NCI-H2107 treated with DMSO at 0.1 percent for 48 hours (cell line): Measurements from ENCODE around the gene MPV17L2.

Experiments used
- DNase-seq: peaks from one replicate; lab custom pipeline; 2025; ENCODE audit not compliant: unreplicated experiment; lab: John Stamatoyannopoulos, UW

The MPV17L2 gene

DNA sequence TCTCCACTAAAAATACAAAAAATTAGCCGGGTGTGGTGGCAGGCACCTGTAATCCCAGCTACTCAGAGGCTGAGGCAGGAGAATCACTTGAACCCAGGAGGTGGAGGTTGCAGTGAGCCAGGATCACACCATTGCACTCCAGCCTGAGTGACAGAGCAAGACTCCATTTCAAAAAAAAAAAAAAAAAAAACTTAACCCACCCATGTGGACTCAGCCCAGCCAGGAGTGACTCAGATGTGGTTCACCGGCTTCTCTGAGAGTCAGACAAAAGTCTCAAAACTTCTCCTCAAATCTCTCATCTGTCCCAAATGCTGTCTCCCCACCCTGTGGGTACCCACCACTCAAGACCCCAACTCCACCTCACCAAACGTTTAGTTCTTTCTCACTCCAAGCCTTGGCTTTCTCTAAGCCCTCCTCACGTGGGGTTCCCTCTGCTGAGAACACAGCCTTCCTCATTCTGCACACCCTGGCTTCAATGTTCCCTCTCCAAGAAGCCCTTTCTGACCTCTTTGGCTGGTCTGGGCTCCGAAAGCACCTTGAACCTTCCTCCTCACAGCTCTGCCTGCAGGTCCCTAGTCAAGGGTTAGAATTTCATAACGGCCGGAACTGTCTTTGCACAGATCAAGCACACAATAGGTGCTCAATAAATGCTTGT is 21.9 kb downstream of the MPV17L2 start:
- DNase-seq = no peak

DNA sequence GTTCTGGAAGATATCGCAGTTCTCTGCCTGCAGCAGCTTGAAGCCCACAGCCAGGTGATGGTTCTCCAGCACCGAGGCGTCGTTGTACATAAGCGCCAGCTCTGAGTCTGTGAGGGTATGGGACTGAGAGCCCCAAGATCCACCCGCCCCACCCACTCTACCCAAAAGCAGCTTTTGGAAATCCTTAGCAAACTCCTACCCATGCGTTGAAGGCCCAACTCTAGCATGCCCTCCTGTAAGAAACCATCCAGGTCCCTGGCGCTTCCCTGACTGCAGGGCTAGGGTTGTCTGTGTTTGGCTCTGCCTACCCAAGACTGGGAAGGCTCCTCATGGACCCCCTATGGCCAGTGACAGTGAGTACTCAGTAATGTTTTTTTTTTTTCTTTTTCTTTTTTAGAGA is 23.8 kb downstream of the MPV17L2 start:
- DNase-seq = no peak

DNA sequence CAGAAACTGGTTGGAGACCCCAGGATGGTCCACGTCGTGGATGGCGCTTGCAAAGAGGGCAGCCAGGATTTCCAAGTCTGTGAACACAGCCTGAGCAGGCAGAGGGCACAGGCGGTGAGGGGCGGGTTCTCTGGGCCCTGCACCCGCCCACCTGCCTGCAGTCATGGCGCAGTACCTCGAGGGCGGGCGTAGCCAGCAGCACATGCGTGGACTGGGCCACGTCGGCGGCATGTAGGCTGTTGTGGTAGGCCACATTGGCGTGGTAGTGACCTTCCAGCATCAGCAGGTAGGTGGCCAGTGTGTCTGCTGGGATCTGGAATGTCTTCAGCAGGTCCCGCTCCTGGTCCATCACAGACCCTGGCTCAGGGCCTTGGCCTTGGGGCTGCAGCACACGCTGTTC is 25.1 kb downstream of the MPV17L2 start:
- DNase-seq = no peak

DNA sequence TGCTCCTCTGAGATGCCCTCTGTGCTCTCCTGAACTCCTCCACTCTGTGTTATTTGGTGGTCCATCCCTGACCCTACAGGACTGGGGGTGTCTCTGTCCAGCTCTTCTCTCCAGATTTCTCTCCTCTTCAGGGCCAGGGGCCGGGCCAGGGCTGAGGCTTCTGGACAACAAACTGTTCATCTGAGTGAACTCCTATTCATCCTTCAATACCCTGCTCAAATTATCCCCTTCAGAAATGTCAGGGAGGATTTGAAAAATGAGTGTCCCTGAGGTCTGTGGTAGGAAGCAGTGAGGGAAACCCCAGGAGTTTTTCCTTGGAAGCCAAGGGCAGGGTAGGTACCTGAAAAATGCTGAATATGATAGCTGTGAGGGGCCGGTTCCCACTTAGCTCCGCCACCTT is 25.6 kb downstream of the MPV17L2 start:
- no peak for DNase-seq

DNA sequence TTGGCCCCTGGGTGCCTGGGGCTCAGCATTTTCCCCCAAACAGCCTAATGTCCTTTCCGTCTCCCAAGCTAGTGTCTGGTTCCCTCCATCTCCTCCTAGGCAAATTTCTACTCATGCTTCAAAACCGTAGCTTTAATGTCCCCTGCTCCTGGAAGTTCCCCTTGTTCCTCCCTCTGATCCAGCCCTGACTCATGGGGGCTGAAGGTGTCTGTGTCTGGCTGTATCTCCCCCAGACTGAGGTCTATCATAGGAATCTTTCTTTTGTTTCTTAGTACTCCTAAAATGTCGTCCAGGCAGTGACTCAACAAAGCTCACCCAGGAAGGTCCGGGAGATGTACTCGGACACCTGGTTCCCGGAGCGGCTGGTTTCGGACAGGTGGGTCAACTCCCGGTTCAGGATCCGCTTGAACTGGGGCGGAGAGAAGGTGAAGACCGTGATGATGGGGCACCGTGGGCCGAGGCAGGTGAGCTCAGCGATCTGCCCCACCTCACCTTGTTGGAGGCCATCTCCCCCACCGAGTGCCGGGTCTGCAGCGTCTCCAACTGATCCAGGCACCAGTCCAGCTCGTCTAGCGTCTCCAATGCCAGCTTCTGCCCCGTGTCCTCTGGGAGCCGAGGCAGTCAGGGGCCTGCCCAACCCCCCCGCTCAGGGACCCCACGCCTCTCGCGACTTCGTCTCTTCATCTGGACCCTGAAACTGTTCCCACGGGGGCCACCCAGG is 27.1 kb downstream of the MPV17L2 start:
- DNase-seq = no peak

DNA sequence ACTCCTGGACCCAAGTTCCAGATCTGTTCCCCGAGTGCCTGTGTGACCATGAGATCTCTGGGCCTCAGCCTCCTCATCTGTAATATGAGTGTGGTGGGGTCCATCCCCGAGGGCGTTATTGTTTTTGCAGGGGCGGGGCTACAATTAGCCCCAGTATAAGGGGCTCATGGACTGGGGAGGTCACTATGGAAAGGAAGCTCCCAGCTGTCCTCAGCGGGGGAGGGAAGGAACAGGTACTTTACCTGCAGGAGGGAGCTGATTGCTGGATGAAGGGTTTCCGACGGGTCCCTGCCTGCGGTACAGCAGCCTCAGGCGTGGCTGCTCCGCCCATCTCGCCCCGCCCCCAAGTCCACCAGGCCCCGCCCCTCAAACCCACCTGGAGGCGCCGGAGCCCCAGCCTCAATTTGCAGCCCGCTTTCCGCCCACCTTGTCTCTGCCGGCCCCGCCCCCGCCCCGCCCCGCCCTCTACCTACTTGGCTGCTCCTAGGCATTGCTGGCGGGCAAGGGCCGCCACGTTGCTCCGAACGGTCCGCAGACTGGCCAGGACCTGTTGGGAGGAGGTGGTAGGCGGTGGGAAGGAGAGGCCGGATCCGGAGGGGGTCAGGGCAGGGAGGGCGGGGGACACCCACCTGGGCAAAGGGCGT is 27.7 kb downstream of the MPV17L2 start:
- no peak for DNase-seq

DNA sequence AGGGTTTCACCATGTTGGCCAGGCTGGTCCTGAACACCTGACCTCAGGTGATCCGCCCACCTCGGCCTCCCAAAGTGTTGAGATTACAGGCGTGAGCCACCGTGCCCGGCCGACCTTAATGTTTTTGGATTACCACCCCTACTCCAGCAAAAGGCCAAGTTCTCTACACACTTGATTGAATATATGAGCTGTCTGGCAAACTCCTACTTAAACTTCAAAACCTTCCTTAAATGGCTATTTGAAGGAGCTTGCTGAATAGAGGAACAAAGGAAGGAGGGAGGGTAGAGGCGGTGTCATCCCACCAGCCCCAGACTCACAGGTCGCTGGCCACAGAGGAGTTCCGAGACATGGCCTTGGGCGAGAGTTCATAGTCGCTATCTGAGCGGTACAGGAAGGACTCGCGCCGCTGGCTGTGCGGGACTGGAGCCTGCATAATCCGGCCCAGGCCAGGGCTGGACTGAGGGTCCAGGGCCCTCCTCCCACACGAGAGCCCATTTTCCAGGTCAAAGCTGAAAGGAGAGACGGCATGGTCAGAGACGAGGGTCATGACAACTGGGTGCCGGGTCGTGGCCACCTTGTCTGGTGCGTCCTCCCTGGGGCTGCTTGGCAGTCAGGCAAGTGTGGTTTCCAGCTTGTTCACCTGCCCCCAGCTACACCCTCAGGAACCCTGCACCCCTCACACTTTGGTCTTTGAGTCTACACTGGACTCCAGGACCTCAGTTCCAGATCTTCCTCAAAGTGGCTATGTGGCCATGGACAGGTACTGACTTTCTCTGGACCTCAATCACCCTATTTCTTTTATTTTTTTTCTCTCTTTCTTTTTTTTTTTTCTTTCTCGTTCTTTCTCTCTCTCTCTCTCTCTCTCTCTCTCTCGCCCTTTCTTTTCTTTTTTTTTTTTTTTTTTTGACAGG is 29.1 kb downstream of the MPV17L2 start:
- no peak for DNase-seq

DNA sequence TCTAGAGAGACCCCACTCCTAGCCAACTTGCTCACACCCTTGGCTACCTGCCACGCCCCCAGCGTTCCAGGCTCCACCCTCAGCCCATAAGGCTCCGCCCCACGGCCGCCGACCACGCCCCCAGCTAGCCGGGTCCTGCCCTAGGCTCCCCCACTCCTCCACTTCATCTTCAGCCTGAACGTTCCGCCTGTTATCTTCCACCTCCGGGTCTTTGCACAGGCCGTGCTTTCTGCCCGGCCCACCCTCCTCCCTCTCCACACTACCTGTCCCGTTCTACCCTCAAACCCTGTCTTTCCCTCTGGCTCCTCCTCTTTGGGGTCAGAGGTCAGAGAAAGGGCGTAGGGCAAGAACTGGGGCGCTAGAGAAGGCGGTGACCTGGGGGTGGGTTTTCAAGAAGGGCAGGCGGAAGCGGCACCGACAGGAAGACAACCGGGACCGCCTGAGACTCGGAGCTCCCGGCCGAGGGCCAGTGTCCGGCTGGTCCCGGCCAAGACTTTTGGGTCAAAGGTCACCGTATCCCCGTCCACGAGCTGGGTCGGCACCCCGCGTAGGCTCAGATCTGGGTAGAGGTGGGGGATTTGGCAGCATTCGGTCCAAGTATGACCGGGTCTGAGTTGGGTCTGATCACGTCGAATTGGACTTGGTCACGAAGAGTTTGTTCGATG is 31.0 kb downstream of the MPV17L2 start:
- no peak for DNase-seq

DNA sequence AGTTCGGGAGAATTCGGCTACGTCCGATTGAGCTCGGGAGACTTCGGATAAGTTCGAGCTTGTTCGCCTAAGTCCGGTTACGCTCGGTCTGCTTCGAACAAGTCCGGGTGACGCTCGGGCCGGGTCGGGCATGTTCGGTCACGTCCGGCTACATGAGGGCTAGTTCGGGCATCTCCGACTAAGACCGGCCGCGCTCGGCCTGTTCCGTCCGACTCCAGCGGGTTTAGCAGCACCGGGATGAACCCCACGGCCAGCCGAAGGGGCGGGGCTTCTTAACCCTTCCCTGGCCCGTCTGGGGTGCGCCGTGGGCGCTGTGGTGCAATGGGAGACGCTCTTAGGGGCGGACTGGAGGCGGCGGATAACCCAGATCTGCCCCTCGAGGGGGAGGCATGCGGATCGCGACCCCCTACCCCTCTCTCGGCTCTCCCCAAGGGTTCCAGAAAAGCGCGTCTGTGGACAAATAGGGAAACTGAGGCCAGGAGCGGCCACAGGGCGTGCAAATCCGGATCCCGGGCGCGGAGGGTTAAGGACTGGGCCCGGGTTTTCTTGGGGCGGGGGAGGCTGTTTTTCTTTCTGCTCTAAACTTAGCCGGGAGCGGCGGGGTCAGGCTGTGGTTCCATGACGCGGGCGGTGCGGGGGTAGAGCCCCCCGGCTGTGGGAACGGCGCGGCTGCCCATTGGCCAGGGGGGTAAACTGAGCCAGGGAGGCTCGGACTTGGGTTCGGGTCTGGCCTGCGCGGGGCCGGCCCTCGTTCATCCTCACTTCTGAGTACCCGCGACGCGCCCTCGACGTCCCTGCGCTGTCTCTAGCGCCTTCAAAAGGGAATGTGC is 31.7 kb downstream of the MPV17L2 start:
- peak; percentile 61 for DNase-seq

DNA sequence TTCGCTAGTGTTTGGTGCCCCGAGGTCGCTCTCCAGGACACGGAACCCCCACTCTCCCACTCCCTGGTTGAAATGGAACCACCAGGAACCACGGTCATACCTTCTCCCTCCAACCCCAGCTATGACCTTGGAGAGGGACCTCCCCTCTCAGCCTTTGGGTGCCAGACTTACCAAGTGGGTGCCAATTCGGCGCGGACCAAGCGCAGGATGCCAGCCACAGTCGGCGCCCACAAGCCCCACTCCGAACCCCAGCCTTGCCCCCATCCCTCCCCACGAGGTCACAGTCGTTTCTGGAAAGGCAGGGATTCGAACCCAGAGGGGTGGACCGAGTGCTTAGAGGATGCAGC is 32.3 kb downstream of the MPV17L2 start:
- no peak for DNase-seq

DNA sequence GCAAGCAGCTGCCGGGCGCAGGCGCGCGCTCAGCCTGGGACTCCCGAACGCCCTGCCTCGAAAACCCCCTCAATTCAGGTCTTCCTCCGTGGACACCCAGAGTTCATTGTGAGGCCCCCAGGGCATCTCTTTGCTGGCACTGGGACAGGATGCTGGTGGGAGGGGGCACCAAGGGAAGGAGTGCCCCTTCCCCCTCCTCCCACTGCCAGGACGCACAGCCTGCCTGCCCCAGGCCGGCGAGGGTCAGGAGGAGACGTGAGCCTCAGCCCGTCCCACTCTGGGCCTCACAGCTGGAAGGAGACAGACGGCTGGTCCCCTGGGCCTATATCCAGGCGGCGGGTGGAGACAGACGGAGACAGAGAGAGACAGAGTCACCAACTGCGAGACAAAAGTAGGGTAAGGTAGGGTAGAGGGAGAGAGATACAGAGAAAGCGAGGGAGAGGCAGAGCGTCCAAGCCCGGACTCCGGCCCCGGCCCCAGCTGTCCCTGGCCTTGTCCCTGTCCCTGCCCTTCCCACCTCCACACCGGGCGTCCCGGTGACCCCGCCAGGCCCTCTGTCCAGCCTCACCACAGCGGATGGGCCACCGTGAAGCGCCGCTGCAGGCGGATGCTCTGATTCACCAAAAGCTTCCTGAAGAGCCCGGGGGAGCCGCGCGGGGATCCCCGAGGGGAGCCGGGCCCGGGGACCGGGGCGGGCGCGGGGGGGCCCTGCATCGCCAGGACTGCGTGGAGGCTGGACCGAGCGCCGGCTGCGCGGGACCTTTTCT is 32.9 kb downstream of the MPV17L2 start, which contains the start of gene PDE4C:
Gene PDE4C, minus strand, starts transcription at position 737 of the 767 bp plus-strand sequence. Its CDS starts 23 bp downstream, at position 714.
- no peak for DNase-seq

DNA sequence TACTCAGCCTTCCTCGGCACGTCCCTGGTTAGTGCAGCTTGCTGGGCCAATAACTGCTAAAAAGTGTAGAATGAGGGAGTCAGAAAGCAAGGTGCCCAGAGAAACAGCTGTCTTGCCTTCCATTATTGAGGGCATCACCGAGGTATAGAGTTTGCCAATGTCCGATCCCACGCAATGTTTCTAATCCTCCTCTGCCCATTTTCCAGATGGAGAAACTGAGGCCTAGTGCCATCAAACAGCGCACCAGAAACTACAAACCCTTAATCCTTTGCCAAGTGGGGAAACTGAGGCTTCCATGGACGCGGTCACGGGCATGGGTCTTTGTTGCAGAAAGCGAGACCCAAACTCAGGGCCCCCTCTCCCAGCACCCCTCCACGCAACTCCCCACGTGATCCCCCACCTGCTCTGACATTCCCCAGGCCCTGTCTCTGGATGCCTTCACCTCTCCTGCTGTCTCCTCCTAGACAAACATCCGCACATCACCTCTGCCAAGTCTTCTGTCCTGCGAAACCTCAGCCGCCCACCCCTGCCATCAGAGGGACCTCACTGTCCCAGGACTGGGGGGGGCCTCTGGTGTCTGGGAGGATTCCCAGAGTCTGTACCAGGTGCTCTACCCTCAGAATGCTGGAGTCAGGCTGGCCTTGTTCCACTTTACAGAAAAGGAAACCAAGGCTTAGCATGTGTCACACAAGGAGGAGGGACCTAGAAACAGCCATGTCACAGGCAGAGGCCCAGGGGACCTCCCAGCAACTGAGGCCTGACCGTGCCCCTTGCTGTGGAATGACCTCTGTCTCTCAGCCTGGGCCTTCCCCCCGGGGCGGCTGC is 34.1 kb downstream of the MPV17L2 start:
- no peak for DNase-seq

DNA sequence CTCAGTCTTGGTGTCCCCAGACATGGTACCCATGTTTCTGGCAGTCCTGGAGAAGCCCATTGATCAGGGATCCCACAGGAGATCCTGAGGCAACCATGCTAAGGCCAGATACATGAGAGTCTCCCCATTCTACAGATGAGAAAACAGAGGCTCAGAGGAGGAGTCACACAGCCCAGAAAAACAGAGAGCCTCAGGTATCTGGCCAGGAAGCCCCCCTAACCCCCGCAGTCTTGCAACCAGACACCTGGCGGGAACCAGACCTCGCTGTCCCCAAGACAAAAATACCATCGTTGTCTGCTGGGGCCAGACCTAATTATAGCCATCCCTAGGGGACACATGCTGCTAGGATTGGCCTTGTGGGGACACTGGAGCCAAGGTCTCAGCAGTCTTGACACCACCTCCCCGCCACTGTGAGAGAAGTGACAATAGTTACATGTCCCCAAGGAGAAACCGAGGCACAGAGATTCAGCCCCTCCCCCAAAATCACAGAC is 34.8 kb downstream of the MPV17L2 start:
- DNase-seq = no peak

DNA sequence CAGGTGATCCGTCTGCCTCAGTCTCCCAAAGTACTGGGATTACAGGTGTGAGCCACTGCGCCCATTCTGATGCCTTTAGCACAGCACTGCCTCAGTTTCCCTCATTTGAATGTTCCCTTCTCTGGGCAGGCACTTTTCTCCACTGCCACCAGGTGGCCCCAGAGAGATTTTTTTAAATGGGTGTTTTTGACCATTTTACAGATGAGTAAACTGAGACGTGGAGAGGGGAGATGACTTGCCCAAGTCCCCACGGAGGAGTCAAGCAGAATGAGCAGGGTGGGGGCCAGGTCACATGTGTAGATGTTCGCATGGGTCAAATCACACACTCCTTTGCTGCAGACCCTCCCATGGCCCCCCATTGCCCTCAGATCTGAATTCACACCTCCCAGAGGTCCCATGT is 36.5 kb downstream of the MPV17L2 start:
- no peak for DNase-seq

DNA sequence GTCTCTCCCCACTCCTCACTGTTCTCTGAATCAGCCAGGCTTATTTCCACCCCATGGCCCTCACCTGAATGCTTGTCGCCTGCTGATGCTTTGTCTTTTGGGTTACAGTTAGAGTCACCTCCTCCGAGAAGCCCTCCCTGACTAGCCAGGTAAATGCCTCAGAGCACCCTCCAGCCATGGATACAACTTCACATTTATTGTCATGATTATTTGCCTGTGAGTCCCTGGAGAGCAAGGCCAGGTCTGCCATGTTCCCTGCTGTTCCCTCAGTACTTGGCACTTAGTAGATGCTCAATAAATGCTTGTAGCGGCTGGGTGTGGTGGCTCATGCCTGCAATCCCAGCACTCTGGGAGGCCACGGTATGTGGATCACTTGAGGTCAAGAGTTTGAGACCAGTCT is 36.9 kb downstream of the MPV17L2 start:
- DNase-seq = no peak

DNA sequence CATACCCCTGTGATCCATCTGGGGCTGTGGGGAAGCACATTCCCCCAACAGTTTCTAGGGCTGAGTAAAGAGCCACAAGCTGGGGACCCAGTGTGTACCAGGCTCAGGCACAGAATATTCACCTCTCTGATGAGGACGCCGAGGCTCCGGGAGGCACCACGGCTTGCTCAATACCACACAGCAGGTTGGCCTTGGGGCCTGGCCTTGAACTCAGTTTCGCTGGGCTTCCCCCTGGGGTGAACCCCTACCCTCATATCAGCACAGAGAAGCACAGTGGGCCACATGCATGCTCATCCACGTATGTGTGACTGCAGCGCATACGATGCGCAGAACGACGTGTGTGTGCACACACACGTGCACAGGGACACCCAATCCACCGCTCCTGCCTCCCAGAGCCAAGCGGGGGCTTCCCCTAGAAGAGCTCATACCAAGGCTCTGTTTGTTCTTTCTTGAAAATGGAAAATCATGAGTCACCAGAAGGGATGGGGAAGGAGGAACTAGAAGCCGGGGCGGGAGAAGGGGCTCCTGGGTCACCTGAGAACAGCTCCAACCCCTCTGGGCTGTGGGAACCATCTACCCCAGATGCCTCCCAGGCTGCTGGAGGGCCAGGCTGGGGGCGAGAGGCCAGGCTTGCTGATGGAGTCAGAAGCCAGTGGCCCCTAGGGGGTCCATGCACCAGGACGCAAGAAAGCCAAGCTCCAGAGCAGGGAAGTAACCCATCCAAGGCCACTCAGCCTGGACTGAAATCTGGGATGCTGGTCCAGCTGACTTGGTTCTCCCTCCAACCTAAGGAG is 38.1 kb downstream of the MPV17L2 start:
- no peak for DNase-seq

DNA sequence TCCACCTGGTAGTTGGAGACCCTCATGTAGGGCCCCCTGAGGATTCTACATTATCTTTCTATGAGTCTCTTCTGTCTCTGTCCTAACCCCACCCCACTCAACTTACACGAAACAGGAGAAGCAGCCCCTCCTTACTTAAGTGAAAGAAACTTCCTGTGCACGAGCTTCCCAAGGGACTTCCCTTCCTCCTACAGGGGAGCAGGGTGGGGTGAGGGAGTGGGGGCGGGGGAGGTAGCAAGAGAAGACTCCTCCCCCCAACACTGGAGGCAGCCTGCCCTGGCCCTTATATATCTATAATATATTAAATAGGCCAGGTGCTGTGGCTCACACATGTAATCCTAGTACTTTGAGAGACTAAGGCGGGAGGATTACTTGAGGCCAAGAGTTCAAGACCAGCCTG is 38.8 kb downstream of the MPV17L2 start:
- no peak for DNase-seq
